Endothelial cell of umbilical vein (primary cell): Measurements from ENCODE around the gene RPS19. TPM values are rescaled to one million over a fixed set of nuclear protein-coding genes. Genes with fewer than 3 reads are reported as not detected.

Experiments used
- Bru-seq: library from RNA; stranded (reverse); fragments of 400-500 nt; gene quantifications from one replicate; lab custom pipeline; 2021; lab: Mats Ljungman, UMichigan
- BruChase-seq, 2 experiments: library from RNA; stranded (reverse); fragments of 400-500 nt; gene quantifications; one replicate each; lab custom pipeline; 2021; lab: Mats Ljungman, UMichigan
- BruUV-seq: library from RNA; stranded (reverse); fragments of 400-500 nt; replicated peaks from 2 replicates; lab custom pipeline; 2021; lab: Mats Ljungman, UMichigan
- CTCF ChIA-PET: fragments of 300-600, 350-600 bp; sonication (Branson Sonifier 250); formaldehyde crosslinking; loops from one replicate; lab custom pipeline; 2021; ENCODE audit warnings: antibody characterized with exemption, inconsistent platforms; lab: Charles Lee
- POLR2A ChIA-PET: fragments of 300-600, 350-600 bp; sonication (Branson Sonifier 250); formaldehyde crosslinking; loops from one replicate; lab custom pipeline; 2021; ENCODE audit warnings: antibody characterized with exemption, inconsistent platforms; lab: Charles Lee
- DNase-seq: peaks from one replicate; pipeline ENCODE4 v3.0.0-alpha.2; 2011; ENCODE audit warnings: low read depth, low spot score
- FAIRE-seq: peaks from 2 replicates; lab custom pipeline; 2011; peaks lifted over from hg19 to GRCh38; lab: Jason Lieb, UNC
- H2AFZ ChIP-seq: 2 replicates; pipeline ENCODE4 v1.6.0; 2012; ENCODE audit warnings: low read depth, low read length, control low read depth, inconsistent platforms
- H3K27ac ChIP-seq: 2 replicates; pipeline ENCODE4 v1.5.1; 2011; ENCODE audit warnings: low read depth, mild to moderate bottlenecking, control low read depth, low read length, moderate library complexity; ENCODE audit not compliant: insufficient read depth
- H3K27me3 ChIP-seq, 2 experiments: 2 replicates each; pipeline versions ENCODE4 v1.6.0 to v1.6.1; 2011; ENCODE audit warnings: low read length in 2 of 2, mixed read lengths in 1 of 2; ENCODE audit not compliant: control insufficient read depth in 2 of 2, insufficient read depth in 2 of 2
- H3K36me3 ChIP-seq, 2 experiments: 2 replicates in 1 of 2; 3 replicates in 1 of 2; pipeline ENCODE4 v1.5.1; 2011; ENCODE audit warnings: low read length in 2 of 2, mild to moderate bottlenecking in 1 of 2, moderate library complexity in 1 of 2; ENCODE audit not compliant: control insufficient read depth in 2 of 2, insufficient read depth in 2 of 2; ENCODE audit errors: extremely low read depth in 1 of 2
- H3K4me1 ChIP-seq: 3 replicates; pipeline ENCODE4 v1.5.1; 2011; ENCODE audit warnings: mild to moderate bottlenecking, low read length; ENCODE audit not compliant: control insufficient read depth, insufficient read depth; ENCODE audit errors: extremely low read depth
- H3K4me2 ChIP-seq: 2 replicates; pipeline ENCODE4 v1.6.1; 2011; ENCODE audit warnings: low read length, control low read depth, mixed read lengths; ENCODE audit not compliant: insufficient read depth
- H3K4me3 ChIP-seq, 3 experiments: fragments of 200-600 bp in 1 of 3; sonication (generic), shearing (Covaris generic) in 1 of 3; replicated peaks in 1 of 3; 2 replicates each; pipeline ENCODE4 v1.5.1; 2011 to 2016; ENCODE audit warnings: control low read depth in 3 of 3, low read length in 3 of 3, mild to moderate bottlenecking in 2 of 3, inconsistent platforms in 1 of 3, low read depth in 1 of 3, moderate library complexity in 1 of 3; ENCODE audit not compliant: insufficient read depth in 1 of 3
- H3K79me2 ChIP-seq: 2 replicates; pipeline ENCODE4 v1.6.0; 2012; ENCODE audit warnings: low read length, inconsistent platforms; ENCODE audit not compliant: control insufficient read depth, insufficient read depth
- H3K9ac ChIP-seq: replicated peaks from 2 replicates; pipeline ENCODE3; 2011; ENCODE audit warnings: low read length, control low read depth; ENCODE audit not compliant: insufficient read depth; ENCODE audit errors: extremely low read depth
- H3K9me1 ChIP-seq: replicated peaks from 3 replicates; pipeline ENCODE4 v1.6.0; 2011; ENCODE audit warnings: mild to moderate bottlenecking, low read length; ENCODE audit not compliant: control insufficient read depth, insufficient read depth; ENCODE audit errors: extremely low read depth
- H3K9me3 ChIP-seq: replicated peaks from 2 replicates; pipeline ENCODE4 v1.5.1; 2012; ENCODE audit warnings: low read length, inconsistent platforms; ENCODE audit not compliant: control insufficient read depth, insufficient read depth
- H4K20me1 ChIP-seq: replicated peaks from 2 replicates; pipeline ENCODE3; 2011; ENCODE audit warnings: mild to moderate bottlenecking, low read length; ENCODE audit not compliant: control insufficient read depth, insufficient read depth; ENCODE audit errors: extremely low read depth
- CTCF ChIP-seq, 2 donors: IDR thresholded peaks; 1 replicate in 1 of 2; 2 replicates in 1 of 2; pipeline ENCODE4 v1.5.1; 2011; ENCODE audit warnings: low read length in 2 of 2, mild to moderate bottlenecking in 2 of 2, moderate library complexity in 2 of 2, control low read depth in 1 of 2, inconsistent platforms in 1 of 2, low read depth in 1 of 2; ENCODE audit not compliant: insufficient read depth in 1 of 2; ENCODE audit errors: extremely low read depth in 1 of 2
- EZH2 ChIP-seq: IDR thresholded peaks from 2 replicates; pipeline ENCODE4 v1.6.1; 2012; ENCODE audit warnings: borderline replicate concordance, low read depth, mild to moderate bottlenecking, moderate library complexity, low read length, inconsistent platforms; ENCODE audit not compliant: severe bottlenecking
- FOS ChIP-seq: IDR thresholded peaks from 2 replicates; pipeline ENCODE4 v1.6.1; 2011; ENCODE audit warnings: mild to moderate bottlenecking, low read length, moderate library complexity, borderline replicate concordance; ENCODE audit not compliant: insufficient read depth
- GATA2 ChIP-seq: IDR thresholded peaks from 2 replicates; pipeline ENCODE4 v1.7.0; 2011; ENCODE audit warnings: low read depth, mild to moderate bottlenecking, moderate library complexity, mixed read lengths, low read length; ENCODE audit not compliant: insufficient read length, insufficient read depth
- JUN ChIP-seq: IDR thresholded peaks from 2 replicates; pipeline ENCODE4 v1.6.1; 2011; ENCODE audit warnings: borderline replicate concordance, low read depth; ENCODE audit not compliant: insufficient read length, insufficient read depth
- MAX ChIP-seq: IDR thresholded peaks from 2 replicates; pipeline ENCODE4 v1.6.1; 2011; ENCODE audit not compliant: insufficient read depth, insufficient read length
- MYC ChIP-seq: IDR thresholded peaks from one replicate; pipeline ENCODE4 v1.6.1; 2011; ENCODE audit warnings: mild to moderate bottlenecking, low read depth, low read length
- POLR2A ChIP-seq: IDR thresholded peaks from 2 replicates; pipeline ENCODE4 v1.6.1; 2012; ENCODE audit warnings: low read depth, mild to moderate bottlenecking, control low read depth, low read length
- POLR2AphosphoS5 ChIP-seq: IDR thresholded peaks from 2 replicates; pipeline ENCODE4 v1.6.1; 2012; ENCODE audit warnings: low read depth, mild to moderate bottlenecking, control low read depth, low read length, moderate library complexity; ENCODE audit not compliant: insufficient read depth
- dilution Hi-C: fragments of 300-500 bp; cut with MboI; formaldehyde crosslinking; loops from one replicate; pipeline ENCODE4 v1.15.0; 2019; ENCODE audit warnings: low sequenced_read_pairs; ENCODE audit not compliant: extremely low pct_ligation_motif_present
- intact Hi-C: fragments of 100-400 bp; cut with micrococcal nuclease; formaldehyde crosslinking; loops from one replicate; pipeline ENCODE4 v1.10.0; 2022
- long read RNA-seq: library from polyadenylated mRNA; stranded (forward); transcript quantifications from one replicate; pipeline ENCODE4 v2.0.0, GENCODE V29; 2021
- polyA minus RNA-seq, 3 experiments: library from RNA; depleted of rRNA, polyadenylated mRNA; stranded (reverse); fragments of >200 nt; gene quantifications; 1 replicate in 1 of 3; 2 replicates in 2 of 3; pipeline ENCODE4 v1.2.3, GENCODE V29; 2011
- polyA plus RNA-seq, 4 experiments: library from polyadenylated mRNA; depleted of rRNA in 3 of 4; stranded (reverse) in 3 of 4; unstranded in 1 of 4; fragments of >200 nt; gene quantifications; 2 replicates each; pipeline versions ENCODE4 v1.2.1 to v1.2.3, GENCODE V29; 2011 to 2012; ENCODE audit warnings: missing spikeins in 1 of 4
- total RNA-seq: library from RNA; stranded (reverse); gene quantifications from 2 replicates; pipeline ENCODE4 v1.2.3, GENCODE V29; 2021

The RPS19 gene
- 2,195 and 2,234 TPM in 2 replicates for total RNA-seq
- polyA plus RNA-seq = 4,353 and 5,883 TPM in 2 replicates
- 5,243 and 5,733 TPM in 2 replicates for polyA plus RNA-seq (2011; cell fraction: cytosol; rRNA removed)
- 1,376 and 1,515 TPM in 2 replicates for polyA plus RNA-seq (2011; cell fraction: nucleus; rRNA removed)
- polyA plus RNA-seq (2012) = 2,331 and 5,825 TPM in 2 replicates
- 550 and 596 TPM in 2 replicates for polyA minus RNA-seq
- 1,088 TPM for polyA minus RNA-seq (2011; cell fraction: cytosol; rRNA and poly(A)+ RNA removed)
- 151 and 202 TPM in 2 replicates for polyA minus RNA-seq (2011; cell fraction: nucleus; rRNA and poly(A)+ RNA removed)
- Bru-seq, nascent RNA = percentile 98 among the genes with signal in this experiment
- percentile 97 among the genes with signal in this experiment for BruChase-seq, experiment 1, labeled RNA remaining after a 6-hour chase
- BruChase-seq, experiment 2, labeled RNA remaining after a 2-hour chase = percentile 97 among the genes with signal in this experiment
- long read RNA-seq, transcript RPS19-202 (6 exons, 526 nt) = minor isoform, 33 of 4,940 reads
- long read RNA-seq, transcript RPS19-207 (6 exons, 668 nt) = minor isoform, 43 of 4,940 reads
- long read RNA-seq, transcript RPS19-206 (6 exons, 2,359 nt) = major isoform, 4,504 of 4,940 reads
- long read RNA-seq, partial matches to known transcripts = 327 of 4,940 reads
- long read RNA-seq, other reads (novel, unspliced or antisense) = 33 of 4,940 reads

GRCh38 chr19:41859618-41860418 lies at the start of gene RPS19:
Gene RPS19, plus strand, starts transcription at chr19:41860255. Its CDS starts 520 bp downstream, at chr19:41860775.
- Histone ChIP-seq H3K27me3 (no peaks in the 10 kb centered on the region), H3K4me1 (peaks cover 39% of the 10 kb centered on the region), H3K36me3 (peaks cover 23 to 33% of the 10 kb centered on the region in 2 experiments), H3K79me2 (peaks cover 46% of the 10 kb centered on the region), H4K20me1 (no peaks in the 10 kb centered on the region), H3K9ac (peak within 1 kb of the TSS; percentile 98), H3K4me3 (peak within 1 kb of the TSS; percentile 78 to 86 (median 85)), H2AFZ (peak within 1 kb of the TSS; percentile 45), H3K9me3 (no peaks in the 10 kb centered on the region), H3K4me2 (peak within 1 kb of the TSS; percentile 88), H3K27ac (peak within 1 kb of the TSS; percentile 93), H3K9me1 (no peaks in the 10 kb centered on the region)
- ChIA-PET POLR2A (interaction anchor here (0.6 to 1.6 kb wide), 8 partner anchors 9 to 216 kb away, joined by 3 to 7 read pairs (median 4); partner anchors contain the start of genes RABAC1 and ZNF574), CTCF (interaction anchor here (0.7 to 4.0 kb wide), 8 partner anchors 8 to 175 kb away, joined by 3 to 18 read pairs (median 4); partner anchors contain the start of gene RABAC1)
- dilution Hi-C loops = no loop called here
- FAIRE-seq = peak; percentile 98
- no TSS peak for BruUV-seq
- TF ChIP-seq POLR2AphosphoS5 (peak; percentile 97), GATA2 (no peak), CTCF (IDR thresholded peaks at IDR 0.05; ENCODE audit: extremely low read depth in 1 of 2, insufficient read depth in 1 of 2, low read depth in 1 of 2, low read length in 2 of 2) (peak; percentile 43 to 65), POLR2A (peak; percentile 86), FOS (no peak), JUN (no peak), MYC (no peak), EZH2 (no peak), MAX (peak; percentile 50)
- intact Hi-C loops = loop anchor here (1.0 kb wide), 2 partner anchors 24 to 98 kb away; no protein-coding TSS in a partner anchor
- peak; percentile 99 for DNase-seq
